Stimulated activated CD4-positive, alpha-beta T cell treated with anti-CD3 and anti-CD28 coated beads, Interleukin-2, amount 100 ng/mL, for 24 hours (primary cell): ENCODE results near the gene RYR3.

Source experiments
- DNase-seq, 2 donors: peaks; one replicate each; pipeline ENCODE4 v3.0.0-alpha.2; 2020

Gene RYR3

GRCh38 chr15:33660151-33660550, 349.4 kb downstream of the RYR3 start:
- DNase-seq = no peak

- DNase-seq = no peak
Observed at GRCh38 chr15:33662014-33662413, 351.2 kb downstream of the RYR3 start.

GRCh38 chr15:33664947-33665346, 354.2 kb downstream of the RYR3 start:
- no peak for DNase-seq

- no peak for DNase-seq
Observed at GRCh38 chr15:33670567-33670966, 359.8 kb downstream of the RYR3 start.

- DNase-seq = no peak
Observed at GRCh38 chr15:33671456-33671855, 360.7 kb downstream of the RYR3 start.

GRCh38 chr15:33675246-33675645, 364.5 kb downstream of the RYR3 start:
- no peak for DNase-seq

- no peak for DNase-seq
Observed at GRCh38 chr15:33677238-33677830, 366.6 kb downstream of the RYR3 start.

GRCh38 chr15:33678176-33678575, 367.4 kb downstream of the RYR3 start:
- DNase-seq = no peak

GRCh38 chr15:33678602-33679001, 367.8 kb downstream of the RYR3 start:
- no peak for DNase-seq

- no peak for DNase-seq
Observed at GRCh38 chr15:33679061-33679460, 368.3 kb downstream of the RYR3 start.

GRCh38 chr15:33680336-33680735, 369.6 kb downstream of the RYR3 start:
- DNase-seq = no peak

GRCh38 chr15:33693166-33693800, 382.5 kb downstream of the RYR3 start:
- DNase-seq = no peak

- no peak for DNase-seq
Observed at GRCh38 chr15:33698126-33698525, 387.4 kb downstream of the RYR3 start.

GRCh38 chr15:33699145-33699544, 388.4 kb downstream of the RYR3 start:
- DNase-seq = no peak

- no peak for DNase-seq
Observed at GRCh38 chr15:33699691-33700447, 389.1 kb downstream of the RYR3 start.

- peak; percentile 67 to 74 for DNase-seq
Observed at GRCh38 chr15:33700695-33701303, 390.0 kb downstream of the RYR3 start.

GRCh38 chr15:33701304-33701696, 390.5 kb downstream of the RYR3 start:
- DNase-seq = no peak

- DNase-seq = no peak
Observed at GRCh38 chr15:33706173-33706572, 395.4 kb downstream of the RYR3 start.

- DNase-seq = no peak
Observed at GRCh38 chr15:33710748-33711147, 400.0 kb downstream of the RYR3 start.

GRCh38 chr15:33716025-33716424, 405.3 kb downstream of the RYR3 start:
- DNase-seq = peak in 1 of 2 donors; percentile 8

- no peak for DNase-seq
Observed at GRCh38 chr15:33720952-33721351, 410.2 kb downstream of the RYR3 start.

- DNase-seq = no peak
Observed at GRCh38 chr15:33722005-33722672, 411.4 kb downstream of the RYR3 start.

- no peak for DNase-seq
Observed at GRCh38 chr15:33722673-33723015, 411.9 kb downstream of the RYR3 start.
